NT2/D1 (cell line): ENCODE data around the gene NAA16.

ENCODE experiments used
- DNase-seq: peaks from one replicate; pipeline ENCODE4 v3.0.0-alpha.2; 2011; ENCODE audit warnings: low read depth, low spot score
- H3K27me3 ChIP-seq: 2 replicates; pipeline ENCODE4 v1.6.0; 2011; ENCODE audit warnings: mild to moderate bottlenecking; ENCODE audit not compliant: insufficient read length, insufficient read depth
- H3K36me3 ChIP-seq: 2 replicates; pipeline ENCODE4 v1.6.1; 2011; ENCODE audit warnings: mild to moderate bottlenecking, low read length, mixed read lengths; ENCODE audit not compliant: insufficient read depth, insufficient read length
- H3K4me1 ChIP-seq: 2 replicates; pipeline ENCODE4 v1.5.1; 2011; ENCODE audit not compliant: insufficient read depth, insufficient read length
- H3K4me3 ChIP-seq: 2 replicates; pipeline ENCODE4 v1.5.1; 2011; ENCODE audit warnings: low read depth; ENCODE audit not compliant: insufficient read length
- H3K9ac ChIP-seq: 2 replicates; pipeline ENCODE4 v1.6.0; 2011; ENCODE audit warnings: low read depth; ENCODE audit not compliant: insufficient read length
- H3K9me3 ChIP-seq: 2 replicates; pipeline ENCODE4 v1.5.1; 2011; ENCODE audit warnings: mild to moderate bottlenecking, low read length; ENCODE audit not compliant: insufficient read depth
- SUZ12 ChIP-seq: IDR thresholded peaks from 2 replicates; pipeline ENCODE4 v1.6.1; 2011; ENCODE audit not compliant: insufficient read length, insufficient read depth; ENCODE audit errors: extremely low read depth
- YY1 ChIP-seq: IDR thresholded peaks from 2 replicates; pipeline ENCODE4 v1.6.1; 2011; ENCODE audit not compliant: insufficient read length, insufficient read depth
- ZNF274 ChIP-seq: IDR thresholded peaks from 2 replicates; pipeline ENCODE4 v1.6.1; 2011; ENCODE audit warnings: mild to moderate bottlenecking, low read depth, low read length

Gene NAA16

GRCh38 chr13:41386211-41386610 is 75.1 kb downstream of the NAA16 start:
- Histone ChIP-seq H3K4me3 (no peak overlapping the region), H3K27me3 (no peaks in the 10 kb centered on the region), H3K36me3 (no peaks in the 10 kb centered on the region), H3K9ac (no peak overlapping the region), H3K4me1 (no peaks in the 10 kb centered on the region), H3K9me3 (no peaks in the 10 kb centered on the region)
- DNase-seq, result no peak
- TF ChIP-seq YY1 (no peak), ZNF274 (no peak), SUZ12 (no peak)

GRCh38 chr13:41387576-41387975 is 76.5 kb downstream of the NAA16 start:
- TF ChIP-seq ZNF274 (no peak), SUZ12 (no peak), YY1 (no peak)
- H3K4me3 ChIP-seq, result no peak overlapping the region
- no peaks in the 10 kb centered on the region for H3K27me3 ChIP-seq
- H3K4me1 ChIP-seq, result no peaks in the 10 kb centered on the region
- H3K36me3 ChIP-seq, result no peaks in the 10 kb centered on the region
- no peak for DNase-seq
- no peaks in the 10 kb centered on the region for H3K9me3 ChIP-seq
- no peak overlapping the region for H3K9ac ChIP-seq

GRCh38 chr13:41388143-41388881 is 77.2 kb downstream of the NAA16 start:
- Histone ChIP-seq H3K4me3 (no peak overlapping the region), H3K9ac (no peak overlapping the region), H3K4me1 (no peaks in the 10 kb centered on the region), H3K27me3 (no peaks in the 10 kb centered on the region), H3K36me3 (no peaks in the 10 kb centered on the region), H3K9me3 (no peaks in the 10 kb centered on the region)
- TF ChIP-seq YY1 (no peak), ZNF274 (no peak), SUZ12 (no peak)
- no peak for DNase-seq

DNA sequence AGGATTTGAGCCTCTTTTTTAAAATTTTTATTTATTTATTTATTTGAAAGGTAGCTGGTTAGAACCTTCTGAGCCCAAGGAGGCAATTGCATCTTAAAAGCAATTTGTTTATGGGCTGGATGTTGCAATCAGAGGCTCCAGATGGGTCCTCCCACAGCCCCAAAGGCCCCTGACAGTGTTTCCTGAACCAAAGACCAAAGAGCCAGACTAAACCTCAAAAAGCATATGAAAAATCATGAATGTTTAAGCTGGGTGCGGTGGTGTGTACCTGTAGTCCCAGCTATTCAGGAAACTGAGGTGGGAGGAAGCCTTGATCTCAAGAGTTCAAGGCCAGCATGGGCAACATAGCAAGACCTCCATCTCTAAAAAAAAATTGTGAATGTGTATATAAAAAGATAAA is 78.5 kb downstream of the NAA16 start:
- Histone ChIP-seq H3K9me3 (no peaks in the 10 kb centered on the region), H3K9ac (no peak overlapping the region), H3K36me3 (no peaks in the 10 kb centered on the region), H3K4me3 (no peak overlapping the region), H3K4me1 (no peaks in the 10 kb centered on the region), H3K27me3 (no peaks in the 10 kb centered on the region)
- DNase-seq, result no peak
- TF ChIP-seq YY1, result no peak
- TF ChIP-seq ZNF274, result no peak
- TF ChIP-seq SUZ12, result no peak

- H3K27me3 ChIP-seq, result no peaks in the 10 kb centered on the region
- H3K36me3 ChIP-seq, result no peaks in the 10 kb centered on the region
- no peaks in the 10 kb centered on the region for H3K4me1 ChIP-seq
- no peak for DNase-seq
- TF ChIP-seq ZNF274 (no peak), SUZ12 (no peak), YY1 (no peak)
- no peaks in the 10 kb centered on the region for H3K9me3 ChIP-seq
- H3K9ac ChIP-seq, result no peak overlapping the region
- H3K4me3 ChIP-seq, result no peak overlapping the region
Observed at GRCh38 chr13:41394166-41394565, 83.1 kb downstream of the NAA16 start.

DNA sequence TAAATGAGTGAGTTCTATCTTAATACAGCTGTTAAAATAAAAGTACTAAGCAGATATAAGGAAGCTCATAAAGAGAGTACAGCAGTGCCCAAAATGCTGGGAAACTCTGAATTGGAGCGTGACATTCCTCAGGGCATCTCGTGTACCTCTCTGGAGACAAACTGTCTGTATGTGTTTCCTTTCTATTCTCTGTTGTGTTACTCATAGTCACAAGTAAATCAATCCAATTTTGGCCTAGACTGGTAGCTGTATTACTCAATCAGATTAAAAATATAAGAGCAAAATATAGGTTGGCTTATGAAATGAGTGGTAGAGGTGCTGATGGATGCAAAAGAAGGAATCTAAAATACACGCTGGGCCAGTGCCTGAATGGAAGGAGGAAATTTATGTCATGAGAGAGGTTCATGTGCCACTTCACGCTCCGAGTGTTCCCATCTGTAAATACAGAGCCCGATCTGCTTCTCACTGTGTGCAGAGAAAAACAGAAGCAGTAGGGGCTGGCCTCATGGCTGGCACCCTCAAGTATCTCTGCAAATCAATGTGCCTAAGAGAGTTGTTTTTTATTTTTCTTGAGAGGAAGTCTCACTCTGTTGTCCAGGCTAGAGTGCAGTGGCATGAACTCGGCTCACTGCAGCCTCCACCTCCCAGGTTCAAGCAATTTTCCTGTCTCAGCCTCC is 87.6 kb downstream of the NAA16 start:
- H3K27me3 ChIP-seq, result no peaks in the 10 kb centered on the region
- no peaks in the 10 kb centered on the region for H3K4me1 ChIP-seq
- DNase-seq, result no peak
- TF ChIP-seq YY1, result no peak
- no peak for TF ChIP-seq SUZ12
- no peak for TF ChIP-seq ZNF274
- H3K36me3 ChIP-seq, result no peaks in the 10 kb centered on the region
- no peaks in the 10 kb centered on the region for H3K9me3 ChIP-seq
- H3K4me3 ChIP-seq, result no peak overlapping the region
- H3K9ac ChIP-seq, result no peak overlapping the region

GRCh38 chr13:41401366-41401765 is 90.3 kb downstream of the NAA16 start:
- H3K36me3 ChIP-seq, result no peaks in the 10 kb centered on the region
- H3K9ac ChIP-seq, result no peak overlapping the region
- no peak for DNase-seq
- no peaks in the 10 kb centered on the region for H3K4me1 ChIP-seq
- no peaks in the 10 kb centered on the region for H3K27me3 ChIP-seq
- no peak overlapping the region for H3K4me3 ChIP-seq
- no peak for TF ChIP-seq YY1
- no peak for TF ChIP-seq SUZ12
- no peak for TF ChIP-seq ZNF274
- H3K9me3 ChIP-seq, result no peaks in the 10 kb centered on the region
